AG20443 (cell line): ENCODE measurements around the gene MSH2.
"Not testable (repeated sequence)": the region's sequence is repeated elsewhere in the genome, so short reads cannot be mapped to it uniquely, and the experiment has no call there.

ENCODE experiments used
- DNase-seq: peaks from one replicate; pipeline ENCODE4 v3.0.0; 2012; ENCODE audit warnings: low spot score, mixed read lengths

Gene MSH2

GRCh38 chr2:47484396-47484795 lies 81.4 kb downstream of the MSH2 start:
- no peak for DNase-seq

- no peak for DNase-seq
Observed at GRCh38 chr2:47485177-47485576, 82.2 kb downstream of the MSH2 start.

GRCh38 chr2:47485751-47486300 lies 82.9 kb downstream of the MSH2 start:
- DNase-seq: no peak

GRCh38 chr2:47486841-47487497 lies 84.0 kb downstream of the MSH2 start:
- no peak for DNase-seq

GRCh38 chr2:47487498-47487875 lies 84.5 kb downstream of the MSH2 start:
- DNase-seq: no peak

GRCh38 chr2:47488870-47489584 lies 86.1 kb downstream of the MSH2 start:
- peak; percentile 61 for DNase-seq

- DNase-seq: no peak
Observed at GRCh38 chr2:47490406-47490805, 87.5 kb downstream of the MSH2 start.

GRCh38 chr2:47493317-47494035 lies 90.5 kb downstream of the MSH2 start:
- DNase-seq: no peak

- no peak for DNase-seq
Observed at GRCh38 chr2:47494267-47495130, 91.5 kb downstream of the MSH2 start.

- DNase-seq: no peak
Observed at GRCh38 chr2:47497843-47498460, 95.0 kb downstream of the MSH2 start.

GRCh38 chr2:47499093-47499492 lies 96.1 kb downstream of the MSH2 start:
- no peak for DNase-seq

- DNase-seq: no peak
Observed at GRCh38 chr2:47499621-47500309, 96.8 kb downstream of the MSH2 start.

- no peak for DNase-seq
Observed at GRCh38 chr2:47501374-47502200, 98.6 kb downstream of the MSH2 start.

GRCh38 chr2:47502498-47502897 lies 99.5 kb downstream of the MSH2 start:
- not testable (repeated sequence) for DNase-seq

GRCh38 chr2:47503481-47504070 lies 100.6 kb downstream of the MSH2 start:
- no peak for DNase-seq

- no peak for DNase-seq
Observed at GRCh38 chr2:47504174-47504810, 101.3 kb downstream of the MSH2 start.

GRCh38 chr2:47506024-47506423 lies 103.1 kb downstream of the MSH2 start:
- no peak for DNase-seq

- DNase-seq: no peak
Observed at GRCh38 chr2:47506436-47506835, 103.5 kb downstream of the MSH2 start.

- DNase-seq: no peak
Observed at GRCh38 chr2:47508080-47508479, 105.1 kb downstream of the MSH2 start.
